Gastrocnemius medialis (tissue), 4 donors: ENCODE results near the gene DPP8.

Source experiments
- CTCF ChIP-seq, 5 experiments: fragments of 450-650 bp in 3 of 5; fragments of 200-600 bp in 2 of 5; sonication (generic) in 2 of 5; IDR thresholded peaks in 4 of 5; conservative IDR thresholded peaks in 1 of 5; 1 replicate in 4 of 5; 2 replicates in 1 of 5; pipeline ENCODE4 v1.5.1; 2016 to 2019; ENCODE audit warnings: antibody characterized with exemption in 5 of 5, mild to moderate bottlenecking in 3 of 5, moderate library complexity in 3 of 5
- POLR2A ChIP-seq, 2 donors: fragments of 450-650 bp; IDR thresholded peaks; one replicate each; pipeline ENCODE4 v1.6.1; 2017; ENCODE audit warnings: antibody characterized with exemption in 2 of 2, mild to moderate bottlenecking in 2 of 2, moderate library complexity in 2 of 2

- TF ChIP-seq CTCF (IDR thresholded peaks at IDR 0.05 in 4 of 5, conservative IDR thresholded peaks at IDR 0.05 in 1 of 5) (no peak), POLR2A (IDR thresholded peaks at IDR 0.05) (no peak)
Observed at GRCh38 chr15:65409036-65409631, 108.4 kb downstream of the DPP8 start.
